H1 (cell line): ENCODE measurements around the gene LAYN. TPM values are rescaled to one million over a fixed set of nuclear protein-coding genes. Genes with fewer than 3 reads are reported as not detected.

Experiments used
- CTCF ChIA-PET: fragments of 300-600 bp; sonication (Branson Sonifier 250); formaldehyde crosslinking; loops from one replicate; lab custom pipeline; 2021; ENCODE audit not compliant: partially characterized antibody; lab: Charles Lee
- POLR2A ChIA-PET: fragments of 300-600 bp; sonication (Branson Sonifier 250); formaldehyde crosslinking; loops from one replicate; lab custom pipeline; 2021; ENCODE audit warnings: inconsistent platforms; ENCODE audit not compliant: partially characterized antibody; lab: Charles Lee
- DNase-seq, 2 experiments: peaks; one replicate each; pipeline versions ENCODE4 v3.0.0 to v3.0.0-alpha.2; 2010 to 2022; ENCODE audit warnings: low spot score in 2 of 2, low read depth in 1 of 2, mixed read lengths in 1 of 2
- FAIRE-seq: peaks from 2 replicates; lab custom pipeline; 2011; peaks lifted over from hg19 to GRCh38; lab: Jason Lieb, UNC
- H2AFZ ChIP-seq: 2 replicates; pipeline ENCODE4 v1.8.1; 2012; ENCODE audit warnings: low read length, inconsistent platforms
- H2AK5ac ChIP-seq: 2 replicates; pipeline ENCODE4 v1.6.1; 2013; ENCODE audit warnings: low read depth, low read length
- H2BK120ac ChIP-seq: replicated peaks from 2 replicates; pipeline ENCODE3; 2013; ENCODE audit warnings: low read depth, low read length, inconsistent platforms
- H2BK12ac ChIP-seq: 2 replicates; pipeline ENCODE4 v1.6.1; 2013; ENCODE audit warnings: low read depth, low read length
- H2BK15ac ChIP-seq: 2 replicates; pipeline ENCODE4 v1.6.1; 2013; ENCODE audit warnings: low read length
- H2BK20ac ChIP-seq: 2 replicates; pipeline ENCODE4 v1.6.1; 2013; ENCODE audit warnings: low read length
- H2BK5ac ChIP-seq: 2 replicates; pipeline ENCODE4 v1.6.1; 2013; ENCODE audit warnings: low read depth, low read length
- H3K14ac ChIP-seq: 2 replicates; pipeline ENCODE4 v1.6.1; 2013; ENCODE audit warnings: inconsistent platforms; ENCODE audit not compliant: insufficient read length
- H3K18ac ChIP-seq: 2 replicates; pipeline ENCODE4 v1.6.1; 2013; ENCODE audit warnings: low read length; ENCODE audit errors: extremely low read depth
- H3K23ac ChIP-seq: 2 replicates; pipeline ENCODE4 v1.6.1; 2013; ENCODE audit warnings: inconsistent platforms; ENCODE audit not compliant: insufficient read length
- H3K23me2 ChIP-seq: 2 replicates; pipeline ENCODE4 v1.6.1; 2013; ENCODE audit warnings: low read depth, low read length
- H3K27ac ChIP-seq: 2 replicates; pipeline ENCODE4 v1.6.1; 2011; ENCODE audit warnings: low read depth, low read length, inconsistent platforms
- H3K27me3 ChIP-seq, 4 experiments: replicated peaks in 1 of 4; 1 replicate in 1 of 4; 2 replicates in 3 of 4; pipeline versions ENCODE4 v1.6.1 to v1.8.1; 2011 to 2013; ENCODE audit warnings: low read length in 3 of 4, mild to moderate bottlenecking in 3 of 4, inconsistent platforms in 2 of 4, mixed read lengths in 2 of 4, moderate library complexity in 1 of 4; ENCODE audit not compliant: control insufficient read depth in 3 of 4, insufficient read depth in 3 of 4; ENCODE audit errors: extremely low read depth in 1 of 4
- H3K36me3 ChIP-seq, 4 experiments: 2 replicates each; pipeline versions ENCODE4 v1.6.1 to v1.8.1; 2011 to 2013; ENCODE audit warnings: mild to moderate bottlenecking in 4 of 4, low read length in 3 of 4, moderate library complexity in 2 of 4, control low read depth in 1 of 4, inconsistent platforms in 1 of 4; ENCODE audit not compliant: insufficient read depth in 4 of 4, control insufficient read depth in 2 of 4
- H3K4ac ChIP-seq: replicated peaks from 2 replicates; pipeline ENCODE3; 2013; ENCODE audit warnings: low read length, low read depth, mixed read lengths, inconsistent platforms; ENCODE audit not compliant: insufficient read length
- H3K4me1 ChIP-seq, 4 experiments: replicated peaks in 1 of 4; 1 replicate in 1 of 4; 2 replicates in 3 of 4; pipeline versions ENCODE4 v1.6.1 to v1.8.1; 2011 to 2013; ENCODE audit warnings: low read length in 3 of 4, inconsistent platforms in 2 of 4, mixed read lengths in 1 of 4; ENCODE audit not compliant: insufficient read depth in 4 of 4, control insufficient read depth in 3 of 4
- H3K4me2 ChIP-seq, 2 experiments: 2 replicates each; pipeline versions ENCODE4 v1.6.1 to v1.8.1; 2011 to 2013; ENCODE audit warnings: low read depth in 2 of 2, low read length in 2 of 2, control low read depth in 1 of 2, inconsistent platforms in 1 of 2, mild to moderate bottlenecking in 1 of 2; ENCODE audit not compliant: insufficient read depth in 1 of 2
- H3K4me3 ChIP-seq, 4 experiments: fragments of 200-600, 300-600 bp in 1 of 4; sonication (generic), shearing (Covaris generic), sonication (Bioruptor Twin) in 1 of 4; 2 replicates each; pipeline versions ENCODE4 v1.5.1 to v1.8.1; 2011 to 2016; ENCODE audit warnings: low read length in 4 of 4, low read depth in 3 of 4, control low read depth in 2 of 4, inconsistent platforms in 2 of 4, mild to moderate bottlenecking in 2 of 4, mixed read lengths in 1 of 4, moderate library complexity in 1 of 4; ENCODE audit not compliant: insufficient read depth in 2 of 4; ENCODE audit errors: extremely low read depth in 1 of 4
- H3K56ac ChIP-seq: replicated peaks from 2 replicates; pipeline ENCODE3; 2013; ENCODE audit warnings: low read depth, mild to moderate bottlenecking, mixed read lengths, low read length, inconsistent platforms; ENCODE audit not compliant: insufficient read length
- H3K79me1 ChIP-seq: 2 replicates; pipeline ENCODE4 v1.6.1; 2013; ENCODE audit warnings: low read depth, low read length, control low read depth
- H3K79me2 ChIP-seq, 2 experiments: 2 replicates each; pipeline versions ENCODE4 v1.6.1 to v1.8.1; 2012 to 2013; ENCODE audit warnings: low read length in 2 of 2, mild to moderate bottlenecking in 2 of 2, inconsistent platforms in 1 of 2; ENCODE audit not compliant: insufficient read depth in 2 of 2, control insufficient read depth in 1 of 2
- H3K9ac ChIP-seq, 4 experiments: replicated peaks in 1 of 4; 1 replicate in 1 of 4; 2 replicates in 3 of 4; pipeline versions ENCODE4 v1.6.1 to v1.8.1; 2011 to 2013; ENCODE audit warnings: low read depth in 3 of 4, low read length in 3 of 4, control low read depth in 2 of 4, mild to moderate bottlenecking in 2 of 4, moderate library complexity in 2 of 4, inconsistent platforms in 1 of 4; ENCODE audit errors: extremely low read depth in 1 of 4
- H3K9me3 ChIP-seq, 2 experiments: 2 replicates each; pipeline versions ENCODE4 v1.6.1 to v1.8.1; 2012 to 2013; ENCODE audit warnings: mild to moderate bottlenecking in 2 of 2, moderate library complexity in 2 of 2, control low read depth in 1 of 2, inconsistent platforms in 1 of 2, low read depth in 1 of 2, low read length in 1 of 2, mixed read lengths in 1 of 2; ENCODE audit not compliant: insufficient read depth in 2 of 2
- H4K20me1 ChIP-seq, 2 experiments: replicated peaks in 1 of 2; 2 replicates each; pipeline versions ENCODE3 to v1.8.1; 2011 to 2013; ENCODE audit warnings: inconsistent platforms in 2 of 2, low read length in 2 of 2, mild to moderate bottlenecking in 1 of 2; ENCODE audit not compliant: insufficient read depth in 2 of 2, control insufficient read depth in 1 of 2
- H4K5ac ChIP-seq: 2 replicates; pipeline ENCODE4 v1.6.1; 2013; ENCODE audit warnings: low read length, low read depth, mixed read lengths, inconsistent platforms; ENCODE audit not compliant: insufficient read length
- H4K8ac ChIP-seq: 2 replicates; pipeline ENCODE4 v1.8.0; 2013; ENCODE audit warnings: mild to moderate bottlenecking, moderate library complexity, low read length, inconsistent platforms; ENCODE audit not compliant: insufficient read depth; ENCODE audit errors: extremely low read depth
- H4K91ac ChIP-seq: replicated peaks from 2 replicates; pipeline ENCODE3; 2013; ENCODE audit warnings: low read length, mixed read lengths, inconsistent platforms; ENCODE audit not compliant: insufficient read length
- BACH1 ChIP-seq: IDR thresholded peaks from 2 replicates; pipeline ENCODE4 v1.6.1; 2012; ENCODE audit warnings: low read length, improper control_type of control experiment
- BRCA1 ChIP-seq: IDR thresholded peaks from 2 replicates; pipeline ENCODE4 v1.6.1; 2012; ENCODE audit warnings: low read depth, low read length, improper control_type of control experiment
- CBX5 ChIP-seq: fragments of 300-800, 300-1000 bp; sonication (generic); IDR thresholded peaks from 2 replicates; pipeline ENCODE4 v1.7.1; 2016; ENCODE audit warnings: antibody characterized with exemption, low read length, low read depth
- CHD2 ChIP-seq: IDR thresholded peaks from 2 replicates; pipeline ENCODE4 v1.6.1; 2012; ENCODE audit warnings: low read length, improper control_type of control experiment
- FOSL1 ChIP-seq: IDR thresholded peaks from 2 replicates; pipeline ENCODE4 v1.6.1; 2011; ENCODE audit warnings: mild to moderate bottlenecking, low read depth, low read length, moderate library complexity; ENCODE audit not compliant: insufficient read depth
- RBBP5 ChIP-seq: IDR thresholded peaks from 2 replicates; pipeline ENCODE4 v1.7.1; 2012; ENCODE audit warnings: low read depth, mild to moderate bottlenecking, inconsistent platforms, low read length, moderate library complexity, borderline replicate concordance
- SP4 ChIP-seq: IDR thresholded peaks from 2 replicates; pipeline ENCODE4 v1.6.1; 2012; ENCODE audit warnings: low read length, inconsistent platforms
- WGBS, 2 experiments: shearing (Covaris generic) in 1 of 2; methylation state at CpG; one replicate each; pipeline versions ENCODE4 v1.1.6 to v1.1.7; 2013 to 2015; ENCODE audit warnings: low lambda C conversion rate in 2 of 2, mixed read lengths in 2 of 2, inconsistent platforms in 1 of 2, low coverage in 1 of 2, missing lambda C conversion rate in 1 of 2; ENCODE audit not compliant: insufficient replicate concordance in 2 of 2, insufficient coverage in 1 of 2, insufficient read length in 1 of 2; ENCODE audit errors: extremely low coverage in 1 of 2, missing lambda C conversion rate in 1 of 2; 5-methylcytosine and 5-hydroxymethylcytosine counted together
- polyA plus RNA-seq, 7 experiments: library from polyadenylated mRNA; depleted of rRNA in 3 of 7; stranded (reverse) in 5 of 7; unstranded in 2 of 7; fragments of >200 nt in 5 of 7; fragments of 200-250 nt in 2 of 7; gene quantifications; 1 replicate in 5 of 7; 2 replicates in 1 of 7; 4 replicates in 1 of 7; pipeline versions ENCODE4 v1.2.1 to v1.2.3, GENCODE V29; 2011 to 2013; ENCODE audit warnings: missing spikeins in 2 of 7, mixed read lengths in 2 of 7
- total RNA-seq: library from RNA; stranded (reverse); fragmentation: NEBNext Ultra II Directional; extraction: Animal tissue kit (Norgen Biotek cat#: 25700); gene quantifications from 2 replicates; pipeline ENCODE4 v1.2.1, GENCODE V29; 2021
- TF ChIP-seq, protein P1 (sequence below): IDR thresholded peaks from 2 replicates; pipeline ENCODE4 v1.6.1; 2012; ENCODE audit warnings: inconsistent platforms

LAYN gene
- total and polyA plus RNA-seq, 2 of the 8 experiments (the other 6 are each of a cell fraction or from before 2014, with no cell fraction given), result 4.2 to 9.3 TPM

DNA sequence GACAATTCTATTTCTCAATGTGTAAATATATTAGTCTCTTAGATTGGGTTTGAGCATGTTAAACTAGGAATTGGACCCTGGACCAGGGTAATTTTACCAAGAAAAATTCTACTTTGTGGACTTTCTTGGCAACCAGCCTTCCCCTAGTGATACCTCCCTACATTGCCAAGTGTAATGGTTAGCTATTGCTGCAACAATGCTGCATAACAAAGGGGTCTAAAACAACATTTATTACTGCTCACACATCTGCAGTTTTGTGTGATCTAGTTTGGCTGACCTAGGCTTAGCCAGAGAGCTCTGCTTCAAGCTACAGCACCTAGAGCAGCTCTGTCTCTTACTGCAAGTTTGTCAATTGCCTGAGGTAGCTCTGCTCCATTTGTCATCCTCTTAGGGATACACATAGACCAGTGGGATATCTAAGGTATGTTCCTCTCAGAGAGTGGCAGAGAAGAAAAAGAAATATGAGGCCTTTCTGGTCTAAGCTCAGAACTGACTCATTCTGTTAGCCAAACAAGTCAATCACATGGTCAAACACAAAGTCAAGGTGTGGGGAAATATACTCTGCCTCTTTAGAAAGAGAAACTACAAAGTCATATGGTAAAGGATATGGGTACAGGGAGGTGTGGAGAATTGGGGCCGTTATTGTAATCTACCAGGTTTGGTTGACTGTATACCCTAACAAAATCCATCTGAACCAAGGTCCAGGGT, 2.0 kb upstream of the LAYN start:
- Histone ChIP-seq H3K4me2 (no peak overlapping the region), H3K79me2 (no peaks in the 10 kb centered on the region), H3K14ac (no peak overlapping the region), H3K27ac (no peak overlapping the region), H3K36me3 (no peaks in the 10 kb centered on the region), H3K4ac (no peak overlapping the region), H2BK20ac (no peak overlapping the region), H2BK5ac (no peak overlapping the region), H4K91ac (no peak overlapping the region), H4K20me1 (no peaks in the 10 kb centered on the region), H3K23ac (no peak overlapping the region), H3K56ac (no peak overlapping the region), H2BK120ac (no peak overlapping the region), H4K8ac (no peak overlapping the region), H3K9me3 (peaks cover 0 to 3% of the 10 kb centered on the region in 2 experiments; a peak in 1 of 4 replicates), H4K5ac (no peak overlapping the region), H3K23me2 (peaks cover 12% of the 10 kb centered on the region; the same call in 1 of the 2 replicates), H2AFZ (no peak overlapping the region), H3K27me3 (peaks cover 9 to 38% (median 37%) of the 10 kb centered on the region in 4 experiments), H3K4me1 (peaks cover 0 to 8% (median 6%) of the 10 kb centered on the region in 4 experiments; a peak in 6 of 7 replicates), H3K4me3 (no peak overlapping the region), H3K79me1 (no peaks in the 10 kb centered on the region), H2AK5ac (no peak overlapping the region), H2BK15ac (no peak overlapping the region), H2BK12ac (no peak overlapping the region), H3K9ac (no peak overlapping the region), H3K18ac (no peak overlapping the region)
- CTCF ChIA-PET, result interaction anchor here (0.6 to 1.9 kb wide), 4 partner anchors 10 to 84 kb away, joined by 3 to 9 read pairs (median 5); no protein-coding TSS in a partner anchor
- DNase-seq (no peak), FAIRE-seq (no peak)
- POLR2A ChIA-PET, result interaction anchor here (1.5 to 2.1 kb wide), 2 partner anchors 7 to 16 kb away, joined by 3 to 7 read pairs; no protein-coding TSS in a partner anchor
- 79% methylated on average over 1 of the region's 1 CpG; no CpG with 5 or more reads in 1 of the 2 experiments for WGBS, 2 experiments
- TF ChIP-seq BRCA1 (no peak), CBX5 (no peak), BACH1 (no peak), SP4 (no peak), CHD2 (no peak), FOSL1 (no peak), RBBP5 (no peak)
- TF ChIP-seq, protein P1, sequence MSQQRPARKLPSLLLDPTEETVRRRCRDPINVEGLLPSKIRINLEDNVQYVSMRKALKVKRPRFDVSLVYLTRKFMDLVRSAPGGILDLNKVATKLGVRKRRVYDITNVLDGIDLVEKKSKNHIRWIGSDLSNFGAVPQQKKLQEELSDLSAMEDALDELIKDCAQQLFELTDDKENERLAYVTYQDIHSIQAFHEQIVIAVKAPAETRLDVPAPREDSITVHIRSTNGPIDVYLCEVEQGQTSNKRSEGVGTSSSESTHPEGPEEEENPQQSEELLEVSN, result no peak
